ENCODE data around the gene DHX35.

Gene DHX35

GRCh38 chr20:38937000-38937399, 25.1 kb upstream of the DHX35 start (continued):
- TF ChIP-seq GFI1B (tag by site-specific recombination; IDR thresholded peaks at IDR 0.05) (no peak), ZNF629 (tag by site-specific recombination; IDR thresholded peaks at IDR 0.05) (no peak), ZFP3 (tag by site-specific recombination; IDR thresholded peaks at IDR 0.05; ENCODE audit: low read depth) (no peak), ZNF280C (tag by site-specific recombination; IDR thresholded peaks at IDR 0.05) (no peak), ZNF777 (tag by site-specific recombination; IDR thresholded peaks at IDR 0.05; ENCODE audit: borderline replicate concordance) (no peak), SETDB1 (IDR thresholded peaks at IDR 0.05; ENCODE audit: insufficient read length, low read length) (no peak), TSHZ1 (tag by site-specific recombination; IDR thresholded peaks at IDR 0.05; ENCODE audit: borderline replicate concordance) (no peak), ZNF266 (tag by site-specific recombination; IDR thresholded peaks at IDR 0.05; ENCODE audit: low read depth) (no peak), ZNF16 (tag by site-specific recombination; IDR thresholded peaks at IDR 0.05; ENCODE audit: low read depth) (no peak), BCL11B (tag by site-specific recombination; IDR thresholded peaks at IDR 0.05; ENCODE audit: low read depth) (no peak)

- ChIA-PET POLR2A (no interaction called here), CTCF (no interaction called here)
- H3K27ac ChIP-seq (ENCODE audit: extremely low read depth, low read depth, low read length) = no peak overlapping the region
- H3K4me1 ChIP-seq (ENCODE audit: control insufficient read depth, insufficient read depth, low read length) = no peaks in the 10 kb centered on the region
- no peak overlapping the region for H3K4me3 ChIP-seq (ENCODE audit: low read depth, low read length)
- H3K9me3 ChIP-seq (ENCODE audit: control insufficient read depth, insufficient read depth, low read depth, low read length) = no peaks in the 10 kb centered on the region
- TF ChIP-seq ZNF133 (tag by site-specific recombination; IDR thresholded peaks at IDR 0.05) = no peak
- no peak for TF ChIP-seq ZNF513 (tag by site-specific recombination; IDR thresholded peaks at IDR 0.05)
- TF ChIP-seq ZNF645 (tag by site-specific recombination; IDR thresholded peaks at IDR 0.05) = no peak
- no peak for TF ChIP-seq ZBTB7A (tag by site-specific recombination; IDR thresholded peaks at IDR 0.05; ENCODE audit: low read depth)
- no peak for TF ChIP-seq ZNF324 (tag by site-specific recombination; IDR thresholded peaks at IDR 0.05)
- no peak for TF ChIP-seq ZFHX2 (tag by site-specific recombination; conservative IDR thresholded peaks at IDR 0.05)
- TF ChIP-seq GLIS2 (tag by site-specific recombination; IDR thresholded peaks at IDR 0.05) = no peak
- TF ChIP-seq KLF7 (tag by site-specific recombination; IDR thresholded peaks at IDR 0.05; ENCODE audit: borderline replicate concordance) = no peak
- TF ChIP-seq HOXD13 (CRISPR knock-in tag; IDR thresholded peaks at IDR 0.05; ENCODE audit: borderline replicate concordance) = no peak
- no peak for TF ChIP-seq IKZF3 (tag by site-specific recombination; IDR thresholded peaks at IDR 0.05)
- no peak for TF ChIP-seq ZNF266 (tag by site-specific recombination; IDR thresholded peaks at IDR 0.05; ENCODE audit: low read depth)
- TF ChIP-seq MZF1 (tag by site-specific recombination; IDR thresholded peaks at IDR 0.05; ENCODE audit: borderline replicate concordance) = no peak
- no peak for TF ChIP-seq ZNF302 (tag by site-specific recombination; IDR thresholded peaks at IDR 0.05; ENCODE audit: low read depth)
- no peak for TF ChIP-seq ZNF777 (tag by site-specific recombination; IDR thresholded peaks at IDR 0.05; ENCODE audit: borderline replicate concordance)
- peaks cover 8 to 82% of the 10 kb centered on the region in 2 experiments; a peak in 2 of 3 replicates for H3K36me3 ChIP-seq (ENCODE audit: control insufficient read depth in 2 of 2, insufficient read depth in 1 of 2, low read length in 2 of 2)
Observed at GRCh38 chr20:38937978-38938473, 24.1 kb upstream of the DHX35 start.

Data from HEK293 (cell line).